Activated T-helper 1 cell treated with anti-CD3 and anti-CD28 coated beads, Interleukin-12 subunit alpha, Interleukin-12 subunit beta, Interleukin-2, Interleukin-4 antibody, amounts not matched to agents 30 ng/mL and 10 ng/mL and 1 ng/mL, durations not matched to agents 14 hours and 24 hours and 36 hours (primary cell): ENCODE measurements around the gene UQCR10. TPM values are rescaled to one million over a fixed set of nuclear protein-coding genes. Genes with fewer than 3 reads are reported as not detected.

Source experiments
- DNase-seq: peaks from one replicate; pipeline ENCODE4 v3.0.0; 2021; ENCODE audit warnings: low spot score
- H3K27ac Mint-ChIP-seq: one replicate; pipeline ENCODE4 v1.8.0; 2021; ENCODE audit warnings: mild to moderate bottlenecking, mixed read lengths
- H3K27me3 Mint-ChIP-seq: one replicate; pipeline ENCODE4 v1.8.0; 2022; ENCODE audit warnings: mild to moderate bottlenecking, moderate library complexity, mixed read lengths; ENCODE audit not compliant: insufficient read depth
- H3K36me3 Mint-ChIP-seq: one replicate; pipeline ENCODE4 v1.8.0; 2021; ENCODE audit warnings: low read depth, mixed read lengths
- H3K4me1 Mint-ChIP-seq: one replicate; pipeline ENCODE4 v1.8.0; 2021; ENCODE audit warnings: low read depth, mixed read lengths
- H3K4me3 Mint-ChIP-seq: one replicate; pipeline ENCODE4 v1.8.0; 2021; ENCODE audit warnings: mild to moderate bottlenecking, moderate library complexity, mixed read lengths
- H3K9me3 Mint-ChIP-seq: one replicate; pipeline ENCODE4 v1.8.0; 2021; ENCODE audit warnings: mixed read lengths
- intact Hi-C: fragments of 100-400 bp; cut with micrococcal nuclease; formaldehyde crosslinking; loops from one replicate; pipeline ENCODE4 v1.15.1; 2024
- total RNA-seq: library from RNA; stranded (reverse); gene quantifications from 2 replicates; pipeline ENCODE4 v1.2.3, GENCODE V29; 2022

The UQCR10 gene
- total RNA-seq, 1 donor from 2014 or later: 96.5 TPM

GRCh38 chr22:29758068-29758622 lies 9.0 kb upstream of the UQCR10 start:
- no peak for DNase-seq
- Mint-ChIP-seq H3K4me3 (no peak overlapping the region), H3K27me3 (no peaks in the 10 kb centered on the region), H3K27ac (no peak overlapping the region), H3K4me1 (no peaks in the 10 kb centered on the region), H3K9me3 (no peaks in the 10 kb centered on the region), H3K36me3 (no peaks in the 10 kb centered on the region)
- intact Hi-C loops: no loop called here

- Mint-ChIP-seq H3K4me3 (no peak overlapping the region), H3K9me3 (no peaks in the 10 kb centered on the region), H3K4me1 (no peaks in the 10 kb centered on the region), H3K27ac (no peak overlapping the region), H3K27me3 (no peaks in the 10 kb centered on the region), H3K36me3 (no peaks in the 10 kb centered on the region)
- intact Hi-C loops: no loop called here
- DNase-seq: no peak
Observed at GRCh38 chr22:29758959-29759358, 8.2 kb upstream of the UQCR10 start.

GRCh38 chr22:29762263-29762662 lies 4.9 kb upstream of the UQCR10 start:
- Mint-ChIP-seq H3K27me3 (no peaks in the 10 kb centered on the region), H3K9me3 (no peaks in the 10 kb centered on the region), H3K36me3 (peaks cover 2% of the 10 kb centered on the region), H3K4me1 (peaks cover 22% of the 10 kb centered on the region), H3K4me3 (no peak overlapping the region), H3K27ac (no peak overlapping the region)
- intact Hi-C loops: no loop called here
- no peak for DNase-seq

- H3K9me3 Mint-ChIP-seq: no peaks in the 10 kb centered on the region
- peaks cover 40% of the 10 kb centered on the region for H3K4me1 Mint-ChIP-seq
- peak overlapping the region; percentile 98 for H3K4me3 Mint-ChIP-seq
- H3K36me3 Mint-ChIP-seq: peaks cover 19% of the 10 kb centered on the region
- DNase-seq: peak; percentile 2
- intact Hi-C loops: loop anchor here (2.0 to 5.0 kb wide), 5 partner anchors 117 to 827 kb away; partner anchors contain the start of genes EWSR1 and MTMR3
- no peaks in the 10 kb centered on the region for H3K27me3 Mint-ChIP-seq
- H3K27ac Mint-ChIP-seq: peak overlapping the region; percentile 88
Observed at GRCh38 chr22:29765905-29766631, 1.1 kb upstream of the UQCR10 start.

GRCh38 chr22:29766632-29767170 lies 468 bp upstream of the UQCR10 start, which contains the start of gene ZMAT5:
Gene ZMAT5 (minus strand): TSS chr22:29767007. CDS start chr22:29748544, 18,463 bp downstream.
- Mint-ChIP-seq H3K27ac (peak within 1 kb of the TSS; percentile 88), H3K4me1 (peaks cover 40% of the 10 kb centered on the region), H3K4me3 (peak within 1 kb of the TSS; percentile 98), H3K27me3 (no peaks in the 10 kb centered on the region), H3K9me3 (no peaks in the 10 kb centered on the region), H3K36me3 (peaks cover 20% of the 10 kb centered on the region)
- peak; percentile 90 for DNase-seq
- intact Hi-C loops: loop anchor here (1.0 to 5.0 kb wide), 11 partner anchors 72 to 826 kb away; partner anchors contain the start of genes ASCC2, CASTOR1, EWSR1 and MTMR3

DNA sequence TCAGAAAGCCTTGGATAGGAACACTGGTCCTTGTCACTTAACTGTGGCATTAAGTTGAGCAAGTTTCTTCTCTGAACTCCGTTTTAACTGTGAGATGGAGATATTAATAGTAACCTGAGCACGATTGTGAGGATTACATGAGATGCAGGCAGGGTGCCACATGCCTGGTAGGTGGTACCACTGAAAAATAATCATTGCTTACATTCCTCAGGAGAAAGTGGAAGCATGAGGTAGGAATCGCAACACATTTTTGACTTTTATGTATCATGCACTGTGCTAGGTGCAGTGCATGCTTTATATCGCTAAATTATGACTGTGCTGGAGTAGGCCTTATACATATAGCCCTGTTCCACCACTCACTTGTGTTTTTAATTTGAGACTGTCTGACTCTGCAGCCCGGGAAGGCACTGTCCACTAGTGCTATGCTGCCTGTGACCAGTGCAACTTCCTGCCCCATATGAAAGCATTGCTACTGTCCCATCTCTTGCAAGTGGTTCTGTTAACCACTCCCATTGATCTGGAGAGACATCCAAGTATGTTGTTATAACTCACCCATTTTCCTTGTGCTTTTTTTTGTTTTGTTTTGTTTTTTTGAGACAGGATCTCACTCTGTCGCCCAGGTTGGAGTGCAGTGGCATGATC lies 1.0 kb downstream of the UQCR10 start:
- Mint-ChIP-seq H3K27ac (peak overlapping the region; percentile 88), H3K27me3 (no peaks in the 10 kb centered on the region), H3K4me3 (peak overlapping the region; percentile 98), H3K9me3 (no peaks in the 10 kb centered on the region), H3K4me1 (peaks cover 40% of the 10 kb centered on the region), H3K36me3 (peaks cover 24% of the 10 kb centered on the region)
- intact Hi-C loops: loop anchor here (5.0 kb wide), 1 partner anchor 141 kb away; no protein-coding TSS in a partner anchor
- DNase-seq: no peak

GRCh38 chr22:29769723-29770321 lies 2.7 kb downstream of the UQCR10 start:
- Mint-ChIP-seq H3K27ac (no peak overlapping the region), H3K36me3 (peaks cover 24% of the 10 kb centered on the region), H3K4me3 (peak overlapping the region; percentile 22), H3K27me3 (no peaks in the 10 kb centered on the region), H3K4me1 (peaks cover 37% of the 10 kb centered on the region), H3K9me3 (no peaks in the 10 kb centered on the region)
- no peak for DNase-seq
- intact Hi-C loops: loop anchor here (5.0 kb wide), 1 partner anchor 143 kb away; no protein-coding TSS in a partner anchor

DNA sequence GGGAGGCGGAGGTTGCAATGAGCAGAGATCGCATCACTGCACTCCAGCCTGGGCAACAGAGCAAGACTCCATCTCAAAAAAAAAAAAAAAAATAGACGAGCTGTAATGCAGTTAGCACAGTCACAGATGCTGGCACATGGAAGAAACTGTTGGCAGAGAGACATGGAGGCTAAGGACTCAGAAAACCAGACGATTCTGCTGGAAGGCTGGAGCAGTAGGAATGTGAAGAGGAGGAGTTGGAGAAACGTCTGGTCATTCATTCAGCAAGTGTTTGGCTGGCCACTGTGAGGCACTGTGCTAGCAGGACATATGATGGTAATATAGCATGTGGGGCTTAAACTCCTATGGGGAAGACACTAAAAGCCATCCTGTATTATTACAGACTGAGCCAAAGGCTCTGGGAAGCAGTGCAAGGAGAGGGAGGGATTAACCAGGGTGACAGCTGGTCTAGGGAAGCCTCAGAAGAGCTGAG lies 5.0 kb downstream of the UQCR10 start:
- Mint-ChIP-seq H3K27me3 (no peaks in the 10 kb centered on the region), H3K27ac (no peak overlapping the region), H3K9me3 (no peaks in the 10 kb centered on the region), H3K4me3 (no peak overlapping the region), H3K4me1 (peaks cover 18% of the 10 kb centered on the region), H3K36me3 (peaks cover 22% of the 10 kb centered on the region)
- no peak for DNase-seq
- intact Hi-C loops: no loop called here

- intact Hi-C loops: no loop called here
- Mint-ChIP-seq H3K27me3 (no peaks in the 10 kb centered on the region), H3K36me3 (peaks cover 16% of the 10 kb centered on the region), H3K4me1 (peaks cover 12% of the 10 kb centered on the region), H3K27ac (no peak overlapping the region), H3K4me3 (no peak overlapping the region), H3K9me3 (no peaks in the 10 kb centered on the region)
- DNase-seq: no peak
Observed at GRCh38 chr22:29773233-29773632, 6.1 kb downstream of the UQCR10 start.

GRCh38 chr22:29780220-29780619 lies 13.1 kb downstream of the UQCR10 start:
- no peaks in the 10 kb centered on the region for H3K4me1 Mint-ChIP-seq
- no peaks in the 10 kb centered on the region for H3K36me3 Mint-ChIP-seq
- no peak overlapping the region for H3K27ac Mint-ChIP-seq
- no peak overlapping the region for H3K4me3 Mint-ChIP-seq
- no peaks in the 10 kb centered on the region for H3K9me3 Mint-ChIP-seq
- intact Hi-C loops: no loop called here
- no peak for DNase-seq
- H3K27me3 Mint-ChIP-seq: no peaks in the 10 kb centered on the region

GRCh38 chr22:29780748-29781676 lies 13.8 kb downstream of the UQCR10 start:
- Mint-ChIP-seq H3K36me3 (no peaks in the 10 kb centered on the region), H3K27ac (no peak overlapping the region), H3K27me3 (no peaks in the 10 kb centered on the region), H3K4me1 (no peaks in the 10 kb centered on the region), H3K4me3 (no peak overlapping the region), H3K9me3 (no peaks in the 10 kb centered on the region)
- DNase-seq: no peak
- intact Hi-C loops: no loop called here
